ENCODE data around the gene VPS13D. TPM values are rescaled to one million over a fixed set of nuclear protein-coding genes. Genes with fewer than 3 reads are reported as not detected.

Gene VPS13D
- total RNA-seq, 1 experiment from 2014 or later = 20.2 TPM

DNA sequence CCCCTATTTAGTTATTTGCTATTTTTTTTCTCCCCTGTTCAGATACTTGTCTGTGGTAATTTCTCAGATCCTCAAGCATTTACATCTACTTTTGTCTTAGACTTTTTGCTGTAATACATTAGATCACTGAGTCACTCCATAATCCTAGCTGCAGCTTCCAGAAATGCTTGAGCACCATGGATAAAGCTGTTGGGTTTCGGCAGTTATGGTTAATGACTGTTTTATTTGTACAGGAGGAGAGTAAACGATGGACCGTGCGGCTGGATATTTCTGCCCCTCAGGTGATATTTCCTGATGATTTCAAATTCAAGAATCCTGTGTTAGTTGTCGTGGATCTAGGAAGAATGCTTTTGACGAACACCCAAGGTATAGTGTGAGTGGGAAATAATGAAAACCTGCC is 42.9 kb downstream of the VPS13D start:
- no peaks in the 10 kb centered on the region for H3K4me1 ChIP-seq (ENCODE audit: insufficient read depth, low read length)

More for the DNA sequence above, 42.9 kb downstream of the VPS13D start:
- Histone ChIP-seq H2BK20ac (ENCODE audit: low read depth, low read length, poor library complexity, severe bottlenecking) (no peak overlapping the region), H3K27ac (ENCODE audit: insufficient read length, low read depth, low read length) (no peak overlapping the region), H2BK15ac (ENCODE audit: low read depth, low read length) (no peak overlapping the region), H3K23ac (ENCODE audit: insufficient read length, low read depth, low read length) (no peak overlapping the region), H3T11ph (ENCODE audit: low read length) (no peak overlapping the region), H2BK5ac (ENCODE audit: insufficient read length, low read length) (no peak overlapping the region), H3K79me1 (ENCODE audit: insufficient read depth, low read depth, low read length, poor library complexity, severe bottlenecking) (no peaks in the 10 kb centered on the region), H3K18ac (ENCODE audit: insufficient read length, low read depth, low read length) (no peak overlapping the region), H4K8ac (replicated peaks; ENCODE audit: insufficient read length, low read depth, low read length) (no peak overlapping the region), H3K27me3 (ENCODE audit: insufficient read depth, low read length) (no peaks in the 10 kb centered on the region), H3K9ac (ENCODE audit: extremely low read depth, insufficient read length, low read length) (no peak overlapping the region), H3K4me2 (ENCODE audit: insufficient read depth, insufficient read length, low read length) (no peak overlapping the region), H3K23me2 (ENCODE audit: insufficient read length, low read depth, low read length, poor library complexity, severe bottlenecking) (no peaks in the 10 kb centered on the region), H4K91ac (ENCODE audit: insufficient read length, low read depth, low read length) (no peak overlapping the region), H3K9me3 (ENCODE audit: control insufficient read depth, low read depth, low read length) (no peaks in the 10 kb centered on the region), H3K14ac (ENCODE audit: insufficient read depth, low read length) (no peak overlapping the region), H3K79me2 (ENCODE audit: insufficient read depth, low read length) (no peaks in the 10 kb centered on the region), H4K5ac (ENCODE audit: insufficient read length, low read depth, low read length) (no peak overlapping the region), H3K4ac (ENCODE audit: low read depth, low read length) (no peak overlapping the region), H2AFZ (ENCODE audit: low read length) (no peak overlapping the region), H2BK120ac (ENCODE audit: low read depth, low read length, poor library complexity, severe bottlenecking) (no peak overlapping the region), H2BK12ac (ENCODE audit: insufficient read length, low read depth, low read length) (no peak overlapping the region), H3K56ac (ENCODE audit: insufficient read length, low read depth, low read length) (no peak overlapping the region), H2AK5ac (ENCODE audit: insufficient read length, low read length) (no peak overlapping the region), H4K20me1 (ENCODE audit: control insufficient read depth, insufficient read depth, insufficient read length) (no peaks in the 10 kb centered on the region)
- Mint-ChIP-seq H3K27ac (no peak overlapping the region), H3K27me3 (ENCODE audit: low read depth) (no peaks in the 10 kb centered on the region), H3K4me1 (peaks cover 6% of the 10 kb centered on the region in 2 experiments), H3K9me3 (no peaks in the 10 kb centered on the region), H3K36me3 (ENCODE audit: insufficient read depth in 1 of 3, low read depth in 3 of 3) (peaks cover 17 to 69% (median 49%) of the 10 kb centered on the region in 3 experiments; a peak in 6 of 7 replicates), H3K4me3 (no peak overlapping the region)
- WGBS (ENCODE audit: extremely low coverage, insufficient read length, low lambda C conversion rate) = no CpG with 5 or more reads among the region's 6 CpGs
- TF ChIP-seq, protein P1, sequence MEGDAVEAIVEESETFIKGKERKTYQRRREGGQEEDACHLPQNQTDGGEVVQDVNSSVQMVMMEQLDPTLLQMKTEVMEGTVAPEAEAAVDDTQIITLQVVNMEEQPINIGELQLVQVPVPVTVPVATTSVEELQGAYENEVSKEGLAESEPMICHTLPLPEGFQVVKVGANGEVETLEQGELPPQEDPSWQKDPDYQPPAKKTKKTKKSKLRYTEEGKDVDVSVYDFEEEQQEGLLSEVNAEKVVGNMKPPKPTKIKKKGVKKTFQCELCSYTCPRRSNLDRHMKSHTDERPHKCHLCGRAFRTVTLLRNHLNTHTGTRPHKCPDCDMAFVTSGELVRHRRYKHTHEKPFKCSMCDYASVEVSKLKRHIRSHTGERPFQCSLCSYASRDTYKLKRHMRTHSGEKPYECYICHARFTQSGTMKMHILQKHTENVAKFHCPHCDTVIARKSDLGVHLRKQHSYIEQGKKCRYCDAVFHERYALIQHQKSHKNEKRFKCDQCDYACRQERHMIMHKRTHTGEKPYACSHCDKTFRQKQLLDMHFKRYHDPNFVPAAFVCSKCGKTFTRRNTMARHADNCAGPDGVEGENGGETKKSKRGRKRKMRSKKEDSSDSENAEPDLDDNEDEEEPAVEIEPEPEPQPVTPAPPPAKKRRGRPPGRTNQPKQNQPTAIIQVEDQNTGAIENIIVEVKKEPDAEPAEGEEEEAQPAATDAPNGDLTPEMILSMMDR (conservative IDR thresholded peaks at IDR 0.05) = no peak
- no peak for DNase-seq

All from H9 (cell line).